Gastroesophageal sphincter (tissue), 4 donors: ENCODE data around the gene ERMN. TPM values are rescaled to one million over a fixed set of nuclear protein-coding genes. Genes with fewer than 3 reads are reported as not detected.

Experiments
- ATAC-seq: fragments of 150-250 bp; one replicate; pipeline ENCODE4 v1.9.1; 2016; ENCODE audit warnings: mild to moderate bottlenecking, moderate library complexity
- H3K27ac ChIP-seq, 4 donors: fragments of 200-600 bp; sonication (generic) in 3 of 4; 1 replicate in 3 of 4; 2 replicates in 1 of 4; pipeline ENCODE4 v1.5.1; 2016 to 2019
- H3K27me3 ChIP-seq: fragments of 200-600 bp; sonication (generic); one replicate; pipeline ENCODE4 v1.5.1; 2019
- H3K36me3 ChIP-seq, 2 donors: fragments of 200-600 bp; sonication (generic); one replicate each; pipeline ENCODE4 v1.5.1; 2019; ENCODE audit warnings: control low read depth in 1 of 2
- H3K4me1 ChIP-seq, 3 donors: fragments of 200-600 bp; sonication (generic); 1 replicate in 2 of 3; 2 replicates in 1 of 3; pipeline ENCODE4 v1.5.1; 2016 to 2019; ENCODE audit warnings: control low read depth in 2 of 3
- H3K4me3 ChIP-seq, 2 donors: fragments of 200-600 bp; sonication (generic); one replicate each; pipeline ENCODE4 v1.5.1; 2019; ENCODE audit warnings: mild to moderate bottlenecking in 1 of 2, moderate library complexity in 1 of 2
- H3K9me3 ChIP-seq, 3 donors: fragments of 200-600 bp; sonication (generic); one replicate each; pipeline ENCODE4 v1.5.1; 2017 to 2019; ENCODE audit warnings: control low read depth in 2 of 3
- EP300 ChIP-seq: sonication (generic); formaldehyde crosslinking; IDR thresholded peaks from one replicate; pipeline ENCODE4 v1.6.1; 2017; ENCODE audit warnings: antibody characterized with exemption, mild to moderate bottlenecking
- POLR2A ChIP-seq, 2 donors: fragments of 450-650 bp; IDR thresholded peaks; one replicate each; pipeline ENCODE4 v1.6.1; 2017; ENCODE audit warnings: antibody characterized with exemption in 2 of 2, mild to moderate bottlenecking in 2 of 2, moderate library complexity in 1 of 2
- POLR2AphosphoS5 ChIP-seq: sonication (generic); formaldehyde crosslinking; IDR thresholded peaks from one replicate; pipeline ENCODE4 v1.6.1; 2017; ENCODE audit warnings: antibody characterized with exemption
- WGBS, 2 donors: methylation state at CpG; one replicate each; pipeline ENCODE4 v1.1.5; 2018; ENCODE audit warnings: low coverage in 1 of 2; 5-methylcytosine and 5-hydroxymethylcytosine counted together
- total RNA-seq, 4 donors: library from RNA; depleted of rRNA; stranded (reverse); fragments of >200 nt; gene quantifications; one replicate each; pipeline ENCODE4 v1.1.0, GENCODE V29; 2016
- TF ChIP-seq, protein P1 (sequence below), 4 experiments: fragments of 200-600 bp in 2 of 4; fragments of 450-650 bp in 2 of 4; sonication (generic) in 1 of 4; IDR thresholded peaks; one replicate each; pipeline ENCODE4 v1.5.1; 2017 to 2019; ENCODE audit warnings: antibody characterized with exemption in 4 of 4, mild to moderate bottlenecking in 2 of 4, moderate library complexity in 2 of 4

ERMN gene
- total RNA-seq, 4 donors from 2014 or later, result 0.13 TPM; not detected in 3

DNA sequence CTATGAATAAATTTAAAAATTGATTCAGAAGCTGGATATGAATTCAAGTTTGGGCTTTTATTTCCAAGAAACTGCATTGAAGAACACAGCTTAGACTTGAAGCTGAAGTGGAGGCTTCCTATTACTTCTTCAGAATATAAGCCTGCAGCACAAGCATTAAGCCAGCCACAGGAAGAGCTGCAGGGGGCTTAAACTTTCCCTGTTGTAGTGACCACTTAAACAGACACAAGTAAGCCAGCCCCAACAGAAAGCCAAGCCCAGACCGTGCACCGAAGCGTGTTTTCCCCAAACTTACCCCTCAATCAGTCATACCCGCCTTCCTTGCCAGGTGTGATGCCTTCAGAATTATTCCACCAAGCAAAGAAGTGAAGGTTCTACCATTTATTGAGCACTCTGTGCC, 28.7 kb downstream of the ERMN start:
- TF ChIP-seq, protein P1, sequence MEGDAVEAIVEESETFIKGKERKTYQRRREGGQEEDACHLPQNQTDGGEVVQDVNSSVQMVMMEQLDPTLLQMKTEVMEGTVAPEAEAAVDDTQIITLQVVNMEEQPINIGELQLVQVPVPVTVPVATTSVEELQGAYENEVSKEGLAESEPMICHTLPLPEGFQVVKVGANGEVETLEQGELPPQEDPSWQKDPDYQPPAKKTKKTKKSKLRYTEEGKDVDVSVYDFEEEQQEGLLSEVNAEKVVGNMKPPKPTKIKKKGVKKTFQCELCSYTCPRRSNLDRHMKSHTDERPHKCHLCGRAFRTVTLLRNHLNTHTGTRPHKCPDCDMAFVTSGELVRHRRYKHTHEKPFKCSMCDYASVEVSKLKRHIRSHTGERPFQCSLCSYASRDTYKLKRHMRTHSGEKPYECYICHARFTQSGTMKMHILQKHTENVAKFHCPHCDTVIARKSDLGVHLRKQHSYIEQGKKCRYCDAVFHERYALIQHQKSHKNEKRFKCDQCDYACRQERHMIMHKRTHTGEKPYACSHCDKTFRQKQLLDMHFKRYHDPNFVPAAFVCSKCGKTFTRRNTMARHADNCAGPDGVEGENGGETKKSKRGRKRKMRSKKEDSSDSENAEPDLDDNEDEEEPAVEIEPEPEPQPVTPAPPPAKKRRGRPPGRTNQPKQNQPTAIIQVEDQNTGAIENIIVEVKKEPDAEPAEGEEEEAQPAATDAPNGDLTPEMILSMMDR (IDR thresholded peaks at IDR 0.05), result no peak
- ATAC-seq, result no peak

DNA sequence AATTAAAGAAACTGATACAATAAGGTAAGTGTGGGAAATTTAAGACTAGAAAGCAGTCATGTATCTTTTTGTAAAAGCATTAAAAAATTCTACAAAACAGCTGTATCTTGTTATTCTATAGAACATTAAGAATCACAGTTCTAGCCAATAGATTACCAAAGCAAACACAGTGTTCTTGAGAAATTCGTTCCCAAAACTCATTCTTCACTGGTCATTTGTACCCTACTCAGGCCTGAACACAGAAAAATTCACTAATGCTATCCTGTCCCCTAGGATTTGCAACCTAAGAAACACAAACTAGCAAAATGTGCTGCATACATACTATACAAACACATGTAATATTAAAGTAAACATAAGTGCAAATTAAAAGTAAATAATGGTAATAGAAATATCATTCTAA, 29.1 kb downstream of the ERMN start:
- Histone ChIP-seq H3K9me3 (no peaks in the 10 kb centered on the region), H3K4me1 (no peaks in the 10 kb centered on the region), H3K27me3 (no peaks in the 10 kb centered on the region), H3K4me3 (no peak overlapping the region), H3K27ac (no peak overlapping the region), H3K36me3 (no peaks in the 10 kb centered on the region)
- WGBS, 2 donors, result 27 to 38% methylated on average over 1 of the region's 1 CpG
- no peak for ATAC-seq
- TF ChIP-seq, protein P1 (IDR thresholded peaks at IDR 0.05), result no peak
- TF ChIP-seq POLR2A (IDR thresholded peaks at IDR 0.05), result no peak

More for the DNA sequence above, 28.7 kb downstream of the ERMN start:
- Histone ChIP-seq H3K4me1 (no peaks in the 10 kb centered on the region), H3K27me3 (no peaks in the 10 kb centered on the region), H3K9me3 (no peaks in the 10 kb centered on the region), H3K36me3 (no peaks in the 10 kb centered on the region), H3K4me3 (no peak overlapping the region), H3K27ac (no peak overlapping the region)
- 90 to 100% methylated on average over 3 to 4 of the region's 4 CpGs for WGBS, 2 donors

DNA sequence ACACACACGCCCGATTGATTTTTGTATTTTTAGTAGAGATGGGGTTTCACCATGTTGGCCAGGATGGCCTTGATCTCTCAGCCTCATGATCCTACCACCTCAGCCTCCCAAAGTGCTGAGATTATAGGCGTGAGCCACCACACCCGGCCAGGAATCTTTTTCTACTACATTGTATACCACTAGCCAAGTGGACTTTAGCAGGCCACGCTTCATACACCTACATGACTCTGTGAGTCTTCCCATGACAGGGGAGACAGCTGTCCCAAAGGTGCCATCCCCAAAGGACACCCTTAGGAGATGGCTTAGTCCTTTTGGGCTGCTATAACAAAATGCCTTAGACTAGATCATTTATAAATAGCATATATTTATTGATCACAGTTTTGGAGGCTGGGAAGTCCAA, 32.8 kb downstream of the ERMN start:
- 100% methylated on average over 3 of the region's 5 CpGs; no CpG with 5 or more reads in 1 of the 2 donors for WGBS, 2 donors
- no peak overlapping the region for H3K27ac ChIP-seq
- H3K27me3 ChIP-seq, result no peaks in the 10 kb centered on the region
- no peaks in the 10 kb centered on the region for H3K36me3 ChIP-seq
- ATAC-seq, result no peak
- no peaks in the 10 kb centered on the region for H3K4me1 ChIP-seq
- no peak overlapping the region for H3K4me3 ChIP-seq
- TF ChIP-seq, protein P1 (IDR thresholded peaks at IDR 0.05), result no peak
- no peaks in the 10 kb centered on the region for H3K9me3 ChIP-seq

DNA sequence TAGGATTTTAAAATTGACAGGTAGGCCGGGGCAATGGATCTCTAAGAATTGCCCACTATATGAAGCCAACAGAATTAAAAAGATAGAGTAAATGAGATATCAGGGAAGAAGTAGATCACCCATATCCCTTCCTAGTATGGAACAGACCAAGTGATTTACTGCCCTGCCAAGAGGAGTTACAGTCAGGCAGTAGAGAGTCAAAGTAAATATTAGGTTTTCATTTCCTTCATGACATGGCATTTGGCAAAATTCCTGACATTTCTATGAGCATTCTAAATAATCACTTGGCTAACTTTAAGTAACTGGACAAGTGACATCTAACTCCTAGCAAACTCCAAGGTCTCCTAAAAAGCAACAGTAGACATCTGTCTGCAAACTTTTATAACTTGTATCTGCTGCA, 34.6 kb downstream of the ERMN start:
- Histone ChIP-seq H3K36me3 (no peaks in the 10 kb centered on the region), H3K4me1 (no peaks in the 10 kb centered on the region), H3K27ac (no peak overlapping the region), H3K4me3 (no peak overlapping the region), H3K27me3 (no peaks in the 10 kb centered on the region), H3K9me3 (no peaks in the 10 kb centered on the region)
- TF ChIP-seq POLR2AphosphoS5 (no peak), POLR2A (IDR thresholded peaks at IDR 0.05) (no peak), EP300 (no peak)
- TF ChIP-seq, protein P1 (IDR thresholded peaks at IDR 0.05), result no peak
- 63 to 71% methylated on average over 1 of the region's 1 CpG for WGBS, 2 donors
- no peak for ATAC-seq

DNA sequence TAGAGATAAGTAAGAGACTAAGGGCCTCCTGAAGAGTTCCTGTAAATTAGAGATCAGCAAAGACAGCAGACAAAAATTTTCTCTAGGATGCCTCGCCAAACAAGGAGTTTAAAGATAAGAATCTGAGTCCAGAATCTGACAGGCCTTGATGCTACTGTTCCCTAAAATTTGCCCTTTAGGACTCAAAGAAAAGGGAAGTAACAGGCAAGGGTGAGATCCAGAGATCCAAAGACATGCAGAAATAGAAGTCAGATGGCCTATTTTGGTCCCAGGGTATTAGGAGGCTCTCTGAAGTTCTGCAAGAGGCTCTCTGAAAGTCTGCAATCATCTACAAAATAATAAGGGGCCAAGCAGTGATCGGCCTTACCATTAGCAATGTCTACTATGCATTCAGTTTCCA, 35.1 kb downstream of the ERMN start:
- TF ChIP-seq POLR2AphosphoS5 (no peak), EP300 (no peak), POLR2A (IDR thresholded peaks at IDR 0.05) (no peak)
- TF ChIP-seq, protein P1 (IDR thresholded peaks at IDR 0.05), result no peak
- Histone ChIP-seq H3K36me3 (no peaks in the 10 kb centered on the region), H3K9me3 (no peaks in the 10 kb centered on the region), H3K4me3 (no peak overlapping the region), H3K4me1 (no peaks in the 10 kb centered on the region), H3K27ac (no peak overlapping the region), H3K27me3 (no peaks in the 10 kb centered on the region)
- WGBS, 2 donors, result 100% methylated on average over 1 to 2 of the region's 2 CpGs
- no peak for ATAC-seq
